NCI-H2227 treated with DMSO at 0.1 percent for 48 hours (cell line): ENCODE results near the gene TMEM72.

ENCODE experiments used
- DNase-seq: peaks from one replicate; lab custom pipeline; 2025; lab: John Stamatoyannopoulos, UW

Gene TMEM72

DNA sequence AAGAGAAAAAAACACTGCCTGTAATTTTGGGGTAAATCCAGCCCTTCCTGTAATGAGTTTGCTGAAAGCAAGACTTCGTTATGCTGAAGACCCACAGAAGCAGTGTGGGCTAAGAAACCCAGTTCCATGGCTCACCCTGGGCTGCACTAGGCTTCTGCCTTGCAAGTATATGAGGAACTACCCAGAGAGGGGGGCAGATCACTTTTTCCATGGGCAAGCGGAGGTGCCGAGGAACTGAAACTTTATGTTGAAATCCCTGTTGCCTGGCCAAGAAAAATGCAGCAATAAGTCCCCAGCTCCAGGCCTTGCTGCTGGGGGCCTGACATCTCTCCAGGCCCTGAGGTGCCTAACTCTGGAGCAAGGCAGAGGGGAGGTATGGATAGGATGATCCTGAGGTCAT is 57.0 kb downstream of the TMEM72 start:
- no peak for DNase-seq

DNA sequence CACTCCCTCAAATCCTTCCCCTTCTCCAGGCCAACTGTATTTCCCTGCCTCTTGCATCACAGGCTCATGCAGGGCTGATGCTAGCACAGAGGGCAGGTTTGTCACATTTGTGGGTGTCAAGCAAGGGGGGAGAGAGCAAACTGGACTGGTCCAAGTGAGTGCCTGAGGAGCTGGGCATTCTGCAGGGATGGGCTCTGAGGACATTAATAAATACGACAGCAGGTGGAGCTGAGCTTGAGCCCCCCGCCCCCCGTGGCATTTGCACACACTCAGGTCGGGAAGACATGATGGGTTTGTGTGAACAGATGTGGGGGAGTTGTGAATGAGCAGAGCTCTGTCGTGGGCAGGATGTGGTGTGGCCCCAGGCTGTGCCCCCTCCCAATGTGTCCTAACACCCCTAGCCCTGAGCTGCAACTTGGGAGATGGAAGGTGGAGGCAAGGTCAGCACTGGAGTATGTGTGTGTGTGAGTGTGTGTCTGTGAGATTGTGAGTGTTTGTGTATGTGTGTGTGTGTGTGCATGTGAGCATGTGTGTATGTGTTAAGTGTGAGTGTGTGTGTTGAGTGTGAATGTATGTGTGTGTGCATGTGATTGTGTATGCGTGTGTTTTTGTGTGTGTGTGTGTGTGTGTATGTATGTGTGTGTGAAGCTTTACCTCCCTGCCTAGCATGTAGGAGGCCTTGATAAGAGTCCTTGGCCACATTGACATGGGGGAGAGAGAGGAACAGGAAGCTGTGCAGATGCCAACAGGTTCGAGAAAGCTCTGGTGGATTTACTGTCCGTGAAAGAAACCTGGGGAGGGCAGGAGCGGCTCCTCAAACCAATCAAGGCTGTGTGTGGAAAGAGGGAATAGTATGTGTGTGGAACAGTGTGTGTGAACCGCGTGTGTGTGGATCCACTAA is 57.6 kb downstream of the TMEM72 start:
- no peak for DNase-seq

DNA sequence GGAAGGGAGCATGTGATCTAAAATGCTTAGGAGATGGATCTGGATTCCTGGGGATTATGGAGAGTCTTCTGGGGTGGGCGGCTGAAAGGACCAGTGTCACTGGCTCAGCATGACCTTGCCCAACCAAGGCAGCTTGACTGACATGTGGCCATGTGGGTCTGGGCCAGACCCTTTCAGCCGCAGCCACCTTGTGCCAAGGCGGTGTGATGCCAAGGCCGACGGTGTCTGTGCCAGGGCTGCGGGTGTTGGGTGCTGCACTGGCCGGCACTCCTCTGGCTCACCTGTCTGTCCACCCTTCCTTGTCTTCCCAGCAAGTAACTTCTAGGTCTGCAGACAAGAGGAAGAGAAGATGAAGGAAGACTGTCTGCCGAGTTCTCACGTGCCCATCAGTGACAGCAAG is 58.7 kb downstream of the TMEM72 start:
- DNase-seq: no peak

DNA sequence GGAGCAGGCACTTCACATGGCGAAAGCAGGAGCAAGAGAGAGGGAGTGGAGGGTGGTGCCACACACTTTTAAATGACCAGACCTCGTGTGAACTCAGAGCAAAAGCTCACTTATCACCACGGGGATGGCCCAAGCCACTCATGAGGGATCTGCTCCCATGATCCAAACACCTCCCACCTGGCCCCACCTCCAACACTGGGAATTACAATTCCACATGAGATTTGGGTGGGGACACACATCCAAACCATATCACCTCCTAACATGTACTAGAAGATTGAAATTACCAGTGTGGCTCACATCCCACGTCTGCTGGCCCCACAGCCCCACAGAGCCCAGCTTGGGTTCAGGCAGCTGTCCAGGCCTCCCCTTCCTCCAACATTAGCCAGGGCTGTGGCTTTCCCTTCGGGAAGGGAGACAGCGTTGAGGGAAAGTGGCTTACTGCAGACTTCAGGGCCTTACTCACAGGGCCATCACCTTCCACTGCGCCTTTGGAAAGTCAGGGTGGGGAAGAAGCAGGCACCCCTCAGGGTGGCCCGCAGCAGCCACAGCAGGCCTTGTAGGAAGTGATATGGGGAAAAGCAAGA is 59.8 kb downstream of the TMEM72 start:
- DNase-seq: no peak

DNA sequence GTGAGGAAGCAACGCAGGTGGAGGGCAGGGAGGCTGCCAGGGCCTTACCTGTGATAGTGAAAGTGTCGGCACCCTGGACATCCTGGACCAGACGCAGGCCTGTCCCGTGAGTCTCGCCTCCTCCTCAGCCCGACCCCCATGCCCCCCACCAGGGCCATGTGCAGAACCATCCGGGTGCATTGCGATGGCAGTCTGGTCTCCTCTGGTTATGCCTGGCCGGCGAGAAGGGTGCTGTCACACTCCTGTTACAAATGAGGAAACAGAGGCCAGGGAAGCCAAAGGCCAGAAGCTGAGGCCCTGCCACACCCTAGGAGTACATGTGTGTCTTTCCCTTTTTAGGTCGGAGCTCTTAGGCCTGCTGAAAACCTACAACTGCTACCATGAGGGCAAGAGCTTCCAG is 60.3 kb downstream of the TMEM72 start:
- DNase-seq: no peak

DNA sequence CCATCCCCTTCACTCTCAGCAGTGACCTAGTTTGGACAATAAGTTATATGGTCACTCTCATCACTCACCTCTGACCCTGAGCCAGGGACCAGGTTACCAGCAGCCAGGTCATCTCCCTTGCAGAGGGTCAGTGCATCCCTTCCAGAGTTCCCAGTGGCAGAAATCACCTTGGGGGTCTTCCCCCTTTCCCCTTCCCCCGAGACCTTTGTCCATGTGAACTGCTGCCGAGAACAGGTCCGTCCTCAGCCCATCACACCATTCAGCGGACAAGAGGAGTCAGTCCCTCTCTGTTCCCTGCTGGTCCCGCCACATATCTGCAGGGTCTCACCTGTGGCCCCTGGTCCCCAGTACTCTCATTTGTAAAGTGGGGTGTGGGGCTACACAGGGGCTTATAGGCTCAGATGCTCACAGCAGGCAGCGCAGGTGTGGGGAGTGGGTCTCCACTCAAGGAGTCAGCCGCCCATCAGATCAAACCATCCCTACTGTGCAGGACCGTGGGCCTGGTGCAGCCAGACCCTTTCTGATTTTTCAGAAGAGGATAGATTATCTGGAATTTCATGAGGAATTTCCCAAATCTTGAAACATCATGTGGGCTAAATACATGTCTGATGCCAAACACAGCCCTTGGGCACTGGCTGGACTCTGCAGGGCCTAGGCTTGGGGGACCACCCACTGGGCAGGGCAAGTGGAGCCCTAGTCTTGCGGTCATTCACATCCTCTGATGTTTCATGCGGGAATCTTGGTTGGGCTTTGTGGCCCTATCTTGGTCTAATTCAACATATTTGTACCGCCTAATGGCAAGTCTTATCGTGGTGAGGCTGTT is 61.0 kb downstream of the TMEM72 start:
- no peak for DNase-seq

DNA sequence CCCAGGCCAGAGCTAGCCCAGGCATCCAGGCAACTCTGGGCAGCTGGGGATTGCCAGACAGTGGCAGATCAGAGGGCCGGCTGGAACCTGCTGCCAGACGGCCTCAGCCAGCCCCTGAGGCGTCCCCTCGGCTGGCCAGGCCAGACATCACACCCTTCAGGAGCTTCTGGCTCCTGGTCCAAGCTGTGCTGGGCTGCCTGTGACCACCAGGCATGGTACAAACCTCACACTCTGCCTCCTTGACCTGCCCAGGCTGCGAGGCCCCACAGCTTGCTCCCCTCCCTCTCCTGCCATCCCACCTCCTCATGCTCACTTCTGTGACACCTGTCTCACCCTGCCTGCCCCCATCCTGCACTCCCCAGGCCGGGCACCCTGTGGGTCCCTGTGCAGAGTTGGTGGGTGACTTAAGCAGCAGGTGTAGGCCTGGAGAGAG is 61.8 kb downstream of the TMEM72 start:
- no peak for DNase-seq

DNA sequence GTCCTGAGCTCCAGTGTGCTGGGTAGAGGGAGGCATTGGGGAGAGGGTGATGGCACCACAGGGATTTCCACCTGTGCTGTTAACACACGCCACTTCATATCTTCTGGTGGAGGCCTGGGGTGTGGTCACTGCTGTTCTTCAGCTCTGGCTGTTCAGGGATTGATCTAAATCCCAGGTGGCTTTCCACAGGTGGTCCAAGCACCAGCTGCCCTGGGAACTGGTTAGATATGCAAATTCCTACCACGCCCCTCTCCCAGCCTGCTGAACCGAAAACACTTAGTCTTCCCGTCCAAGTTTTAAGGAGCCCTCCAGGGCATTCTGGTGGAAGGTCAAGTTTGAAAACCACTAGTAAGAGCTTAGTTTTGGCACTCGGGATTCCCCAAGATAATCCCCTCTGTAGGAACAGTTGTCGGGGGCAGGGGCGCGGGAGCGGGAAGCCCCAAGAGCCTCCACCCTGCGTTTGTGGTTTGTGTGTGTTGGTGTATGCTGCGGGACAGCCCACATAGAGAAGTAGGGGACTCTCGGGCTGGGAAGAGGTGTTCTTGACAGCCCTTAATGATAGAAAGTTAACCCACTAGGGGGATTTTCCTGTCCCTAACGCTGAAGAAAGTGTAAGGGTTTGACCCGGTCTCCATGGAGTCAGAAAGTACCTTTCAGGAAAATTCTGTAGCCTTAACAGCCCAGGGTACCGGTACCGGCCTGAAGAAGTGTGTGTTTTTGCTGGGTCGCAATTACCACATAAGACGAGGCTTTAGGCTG is 62.4 kb downstream of the TMEM72 start:
- no peak for DNase-seq

DNA sequence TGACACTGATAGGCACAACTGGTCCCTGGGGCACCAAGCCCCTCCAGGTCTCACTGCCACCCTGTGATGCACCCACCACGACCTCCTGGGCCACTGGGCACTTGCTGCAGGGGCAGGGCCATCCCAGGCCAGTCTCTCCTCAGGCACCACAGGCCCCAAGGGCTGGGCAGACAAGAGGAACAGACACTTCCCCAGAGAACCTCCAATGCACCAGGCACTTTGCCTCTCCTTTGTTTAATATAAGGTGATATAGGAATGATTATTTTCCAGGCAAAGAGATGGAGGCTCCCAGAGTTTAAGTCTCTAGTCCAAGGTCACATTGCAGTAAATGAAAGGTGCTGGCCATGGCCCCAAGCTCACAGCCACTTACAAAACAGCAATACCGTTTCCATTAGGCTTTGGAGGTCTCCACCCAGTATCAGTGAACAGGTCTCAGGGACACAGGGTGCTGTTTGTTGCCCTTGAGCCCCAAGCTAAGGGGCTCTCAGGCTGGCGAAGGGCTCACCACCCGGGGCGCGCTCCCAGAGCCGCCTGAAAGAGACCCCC is 63.0 kb downstream of the TMEM72 start:
- DNase-seq: no peak

DNA sequence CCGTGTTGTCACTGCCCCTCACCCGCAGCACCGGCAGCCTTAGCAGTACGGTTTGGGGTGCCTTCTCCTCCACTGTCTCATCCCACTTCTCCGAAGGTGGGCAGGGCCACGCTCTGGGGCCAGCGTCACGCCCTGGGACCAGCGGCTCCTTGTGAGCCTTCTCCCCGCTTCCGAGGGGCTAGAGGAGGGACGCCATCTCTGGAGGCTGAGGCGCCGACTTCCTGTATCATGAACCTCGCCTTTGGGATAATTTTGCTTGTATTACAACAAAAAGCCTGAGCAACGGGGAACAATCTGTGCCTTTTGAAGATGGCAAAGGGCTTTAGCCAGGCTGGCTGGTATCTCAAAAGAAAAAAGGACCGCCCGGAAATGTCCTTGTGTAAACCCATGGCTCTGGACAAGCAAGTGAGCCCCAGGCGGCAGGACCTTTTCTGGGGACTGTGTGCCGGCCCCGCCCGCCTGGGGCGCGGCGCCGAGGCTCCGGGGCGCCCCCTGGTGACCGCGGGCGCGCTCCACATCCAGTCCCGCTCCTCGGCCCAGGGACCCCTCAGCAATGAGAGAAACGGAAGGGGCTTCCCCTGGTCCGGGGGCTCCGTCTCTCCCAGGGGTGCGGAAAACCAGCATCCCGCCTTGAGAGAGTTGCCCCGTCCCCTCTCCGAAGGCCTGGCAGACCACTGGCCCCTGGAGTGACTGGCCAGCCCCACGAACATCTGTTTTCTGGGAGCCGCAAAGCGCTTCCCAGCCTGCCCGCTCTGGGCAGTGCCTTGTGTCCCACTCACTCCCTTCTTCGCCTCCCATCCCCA is 63.7 kb downstream of the TMEM72 start:
- no peak for DNase-seq

DNA sequence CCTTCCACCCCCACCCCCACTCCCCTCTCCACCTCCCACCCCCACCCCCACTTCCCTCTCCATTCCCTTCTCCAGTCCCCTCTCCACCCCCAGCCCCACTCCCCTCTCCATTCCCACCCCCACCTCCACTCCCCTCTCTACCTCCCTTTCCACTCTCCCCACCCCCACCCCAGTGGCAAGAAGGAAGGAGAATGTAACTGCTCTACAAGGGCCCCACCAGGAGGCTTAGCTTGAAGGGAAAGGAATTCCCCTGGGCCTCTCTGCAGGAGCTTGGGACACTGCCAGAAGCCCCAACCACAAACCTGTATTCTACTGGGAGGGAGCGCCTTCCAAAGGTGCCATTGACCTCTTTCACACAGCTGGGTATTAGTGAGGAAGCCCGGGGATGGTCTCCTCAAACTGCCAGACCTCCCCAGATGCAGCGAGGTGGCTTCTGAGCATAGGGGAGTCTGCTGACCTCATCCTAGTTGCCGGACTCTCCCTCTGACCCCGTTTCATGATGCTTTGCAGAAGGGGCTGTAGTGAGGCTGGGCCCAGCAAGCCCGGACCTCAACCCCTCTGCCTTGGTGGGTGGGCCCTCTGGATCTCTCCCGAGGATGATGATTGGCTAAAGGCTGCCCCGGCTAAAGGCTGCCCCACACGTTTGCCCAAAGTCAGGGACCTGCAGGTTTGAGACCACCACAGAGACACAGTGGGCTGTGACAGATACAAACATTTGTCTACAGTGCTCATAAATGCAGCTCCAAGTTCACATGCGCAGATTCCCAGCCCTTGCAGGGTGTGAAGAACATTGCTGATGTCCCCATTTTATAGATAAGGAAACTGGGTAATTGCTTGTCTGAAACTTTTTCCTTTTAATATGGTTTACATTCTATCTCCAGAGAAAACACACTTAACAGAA is 64.5 kb downstream of the TMEM72 start:
- DNase-seq: no peak

DNA sequence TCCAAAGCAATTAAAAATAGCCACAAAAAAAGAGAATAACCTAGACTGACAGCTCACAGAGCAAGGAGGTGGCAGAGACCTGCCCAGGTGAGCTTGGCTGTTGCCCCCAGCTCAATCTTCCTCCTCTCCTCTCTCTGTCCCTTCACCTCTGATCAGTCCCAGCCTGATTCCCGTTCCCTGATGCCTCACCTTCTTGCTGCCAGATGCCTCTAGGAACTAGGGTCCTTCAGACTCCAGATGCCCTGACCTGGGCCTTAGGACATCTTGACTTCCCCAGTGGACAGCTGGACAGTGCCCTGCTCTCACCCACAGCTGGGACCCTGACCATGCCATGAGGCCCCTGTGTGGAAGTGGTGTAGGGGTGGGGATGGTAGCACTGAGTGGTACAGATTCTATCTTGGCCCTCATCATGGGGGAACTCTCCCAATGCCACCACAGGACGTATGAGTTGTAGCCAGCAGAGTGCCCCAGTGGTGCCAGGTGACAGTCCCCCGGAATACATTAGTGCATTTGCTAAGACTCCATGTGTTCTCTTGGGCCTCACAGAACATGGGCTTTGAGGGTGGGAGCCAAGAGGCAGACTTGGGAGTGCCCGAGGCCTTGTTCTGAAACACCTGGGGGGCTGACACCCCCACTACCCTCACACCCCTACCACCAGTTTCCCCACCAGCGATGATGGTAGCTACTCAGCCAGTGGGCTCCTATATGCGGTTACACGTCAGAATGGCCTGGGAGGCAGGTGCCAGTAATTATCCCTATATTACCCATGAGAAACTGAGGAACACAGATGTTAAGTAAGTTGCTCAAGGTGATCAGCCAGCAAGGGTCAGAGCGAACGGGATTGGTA is 65.4 kb downstream of the TMEM72 start:
- no peak for DNase-seq

DNA sequence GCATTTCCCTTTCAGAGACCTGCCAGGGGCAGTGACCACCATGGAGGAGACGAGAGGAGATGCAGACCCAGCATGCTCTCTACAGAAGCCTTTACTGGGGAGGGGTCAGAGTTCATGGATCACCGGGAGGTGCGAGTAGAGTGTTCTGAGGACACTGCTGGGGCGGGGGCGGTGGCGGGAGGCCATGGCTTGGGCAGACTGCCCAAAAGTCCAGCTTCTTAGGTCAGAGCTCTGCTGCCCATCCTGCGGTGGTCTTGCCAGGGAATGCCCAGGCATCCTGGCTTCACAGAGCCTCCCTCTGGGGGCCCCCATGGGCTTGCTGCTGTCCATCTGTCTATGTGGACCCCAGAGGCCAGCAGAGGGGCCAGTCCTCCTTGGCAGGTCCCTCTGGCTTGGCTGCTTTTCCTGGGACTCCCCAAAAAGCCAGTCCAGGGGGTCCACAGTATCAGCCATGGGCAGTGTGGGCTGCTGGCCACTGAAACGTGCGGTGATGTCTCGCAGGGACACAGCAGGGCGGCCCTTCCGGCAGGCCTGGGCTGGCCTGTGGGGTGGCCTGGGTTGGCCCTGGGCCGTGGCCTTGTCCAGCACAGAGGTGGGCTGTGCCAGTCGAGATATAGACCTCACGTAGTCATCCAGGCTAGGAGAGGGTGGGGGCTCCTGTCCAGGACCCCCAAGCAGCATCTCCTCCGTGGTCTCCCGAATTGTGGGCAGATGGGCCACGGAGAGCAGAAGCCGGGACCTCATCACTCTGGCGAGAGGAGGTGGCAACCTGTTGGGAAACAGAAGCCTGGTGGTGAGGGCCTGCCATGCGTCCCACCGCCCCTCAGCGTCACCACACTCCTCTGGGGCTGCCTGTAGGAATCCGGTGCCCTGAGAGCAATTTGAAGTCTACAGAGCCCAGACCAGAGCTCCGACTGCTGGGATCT is 66.4 kb downstream of the TMEM72 start:
- no peak for DNase-seq

DNA sequence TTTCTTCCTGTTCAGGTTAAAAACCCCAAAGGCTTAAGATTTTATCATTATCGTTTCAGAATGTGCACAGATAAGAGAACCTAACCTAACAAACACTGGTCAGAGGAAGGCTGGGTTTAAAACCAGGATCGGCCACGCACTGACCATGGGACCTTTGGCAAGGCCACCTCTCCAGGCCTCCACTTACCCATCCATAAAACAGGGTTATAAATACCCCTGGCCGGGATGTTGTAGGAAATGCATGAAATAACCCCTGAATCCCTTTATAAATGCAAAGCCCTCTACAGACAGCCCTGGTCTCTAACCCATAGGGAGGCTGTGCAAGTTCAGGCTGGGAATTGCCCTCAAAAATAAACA is 67.1 kb downstream of the TMEM72 start:
- DNase-seq: no peak

DNA sequence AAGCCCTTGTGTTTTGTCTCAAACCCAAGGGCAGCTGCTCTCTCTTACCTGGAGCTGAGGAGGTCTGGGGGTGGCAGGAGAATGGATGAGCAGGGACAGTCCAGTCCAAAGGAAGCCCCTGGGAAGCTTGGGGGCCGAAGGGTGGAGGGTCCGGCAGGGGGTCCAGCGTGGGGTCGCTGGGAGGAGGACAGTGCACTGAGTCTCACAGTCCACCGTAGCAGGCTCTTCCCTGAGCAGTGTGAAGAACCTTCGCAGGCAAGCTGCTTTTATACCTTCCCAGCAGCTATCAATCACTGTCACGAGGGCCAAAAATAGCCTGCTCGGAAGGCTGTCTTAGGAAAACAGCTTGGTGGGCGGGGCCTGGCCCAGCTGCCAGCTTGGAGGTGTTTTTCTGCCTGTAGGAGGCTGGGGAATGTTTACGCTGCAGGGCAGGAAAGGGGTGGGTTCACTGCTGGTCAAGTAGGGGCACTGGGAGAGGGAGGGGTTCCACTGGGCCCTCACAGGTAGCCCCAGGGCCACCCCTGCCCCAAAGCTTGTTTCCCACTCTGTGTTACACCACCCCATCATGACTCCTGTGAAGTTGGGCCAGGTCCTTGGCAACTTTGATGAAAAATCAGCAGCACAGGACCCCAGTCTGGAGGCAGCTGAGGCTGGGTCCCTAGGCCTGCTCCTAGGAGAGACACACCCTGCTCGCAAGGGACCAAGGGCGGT is 67.6 kb downstream of the TMEM72 start, which contains the start of gene DEPP1:
TSS of gene DEPP1 (minus strand) at position 240 of the 711 bp plus-strand sequence. CDS start 779 bp downstream, outside the sequence.
- DNase-seq: peak; percentile 73

DNA sequence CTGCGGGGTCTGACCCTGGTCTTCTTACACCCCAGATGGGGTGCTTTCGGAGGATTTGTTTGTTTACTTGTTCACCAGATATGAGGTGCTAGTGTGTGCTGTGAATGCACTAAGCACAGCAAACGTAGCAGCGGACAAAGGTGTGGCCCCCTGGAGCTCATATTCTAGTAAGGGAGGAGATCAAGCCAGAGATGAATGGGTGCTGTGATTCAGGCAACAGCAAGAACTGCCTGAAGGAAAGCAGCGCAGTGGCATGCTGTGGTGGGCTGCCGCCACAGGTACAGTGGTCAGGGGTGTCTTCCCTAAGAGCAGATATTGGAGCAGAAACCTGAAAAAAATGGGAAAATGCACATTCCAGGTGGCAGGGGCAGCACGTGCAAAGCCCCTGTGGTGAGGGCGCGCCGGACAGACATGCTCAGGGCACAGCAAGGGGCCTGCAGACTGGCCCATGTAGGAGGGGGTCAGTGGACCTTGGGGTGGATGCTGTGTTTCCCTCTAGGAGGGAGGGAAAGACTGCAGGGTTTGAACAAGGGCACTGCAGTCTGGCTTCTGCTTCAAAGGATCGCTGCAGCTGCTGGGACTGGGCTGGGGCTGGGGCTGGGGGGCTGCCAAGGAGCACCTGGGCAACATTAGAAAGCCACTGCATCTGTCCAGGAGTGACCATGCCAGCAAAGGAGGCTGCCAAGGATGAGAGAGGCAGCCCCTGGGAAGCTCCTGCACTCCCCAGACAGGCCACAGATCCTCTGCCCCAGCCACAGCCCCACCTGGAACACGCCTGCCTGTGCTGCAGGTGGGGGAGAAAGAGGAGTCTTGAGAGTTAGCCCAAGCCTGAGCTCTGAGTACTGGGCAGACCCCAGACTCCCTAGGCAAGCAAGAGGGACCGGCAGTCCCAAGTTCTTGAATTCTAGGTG is 68.4 kb downstream of the TMEM72 start:
- no peak for DNase-seq
